ENCODE data around the gene VAV3.
"Not testable (repeated sequence)": the region's sequence is repeated elsewhere in the genome, so short reads cannot be mapped to it uniquely, and the experiment has no call there.

VAV3 gene

GRCh38 chr1:107894605-107895004, 70.4 kb downstream of the VAV3 start:
- DNase-seq (ENCODE audit: low read depth in 2 of 2), result no peak

- not testable (repeated sequence) for DNase-seq (ENCODE audit: low read depth in 2 of 2)
Measured at GRCh38 chr1:107893350-107893749, 71.6 kb downstream of the VAV3 start.

GRCh38 chr1:107889524-107889923, 75.5 kb downstream of the VAV3 start:
- no peak for DNase-seq (ENCODE audit: low read depth in 2 of 2)

- no peak for DNase-seq (ENCODE audit: low read depth in 2 of 2)
Measured at GRCh38 chr1:107883562-107883961, 81.4 kb downstream of the VAV3 start.

- DNase-seq (ENCODE audit: low read depth in 2 of 2), result no peak
Measured at GRCh38 chr1:107879927-107880326, 85.1 kb downstream of the VAV3 start.

- no peak for DNase-seq (ENCODE audit: low read depth in 2 of 2)
Measured at GRCh38 chr1:107879346-107879745, 85.6 kb downstream of the VAV3 start.

- no peak for DNase-seq (ENCODE audit: low read depth in 2 of 2)
Measured at GRCh38 chr1:107877745-107878144, 87.2 kb downstream of the VAV3 start.

GRCh38 chr1:107877092-107877491, 87.9 kb downstream of the VAV3 start:
- DNase-seq (ENCODE audit: low read depth in 2 of 2), result peak; percentile 68 to 73

GRCh38 chr1:107875689-107876088, 89.3 kb downstream of the VAV3 start:
- no peak for DNase-seq (ENCODE audit: low read depth in 2 of 2)

- DNase-seq (ENCODE audit: low read depth in 2 of 2), result no peak
Measured at GRCh38 chr1:107874221-107874620, 90.8 kb downstream of the VAV3 start.

GRCh38 chr1:107871687-107872395, 93.1 kb downstream of the VAV3 start:
- DNase-seq (ENCODE audit: low read depth in 2 of 2), result no peak

- no peak for DNase-seq (ENCODE audit: low read depth in 2 of 2)
Measured at GRCh38 chr1:107871259-107871658, 93.7 kb downstream of the VAV3 start.

GRCh38 chr1:107870696-107871095, 94.3 kb downstream of the VAV3 start:
- DNase-seq (ENCODE audit: low read depth in 2 of 2), result peak; percentile 44 to 46

- no peak for DNase-seq (ENCODE audit: low read depth in 2 of 2)
Measured at GRCh38 chr1:107867897-107868296, 97.1 kb downstream of the VAV3 start.

GRCh38 chr1:107867422-107867821, 97.6 kb downstream of the VAV3 start:
- DNase-seq (ENCODE audit: low read depth in 2 of 2), result no peak

GRCh38 chr1:107866870-107867269, 98.1 kb downstream of the VAV3 start:
- DNase-seq (ENCODE audit: low read depth in 2 of 2), result no peak

- no peak for DNase-seq (ENCODE audit: low read depth in 2 of 2)
Measured at GRCh38 chr1:107865627-107866026, 99.4 kb downstream of the VAV3 start.

GRCh38 chr1:107863342-107863741, 101.6 kb downstream of the VAV3 start:
- no peak for DNase-seq (ENCODE audit: low read depth in 2 of 2)

GRCh38 chr1:107862064-107862463, 102.9 kb downstream of the VAV3 start:
- no peak for DNase-seq (ENCODE audit: low read depth in 2 of 2)

- DNase-seq (ENCODE audit: low read depth in 2 of 2), result no peak
Measured at GRCh38 chr1:107858323-107858722, 106.7 kb downstream of the VAV3 start.

- no peak for DNase-seq (ENCODE audit: low read depth in 2 of 2)
Measured at GRCh38 chr1:107851418-107851817, 113.6 kb downstream of the VAV3 start.

GRCh38 chr1:107844541-107845194, 120.3 kb downstream of the VAV3 start:
- DNase-seq (ENCODE audit: low read depth in 2 of 2), result not testable (repeated sequence)

- DNase-seq (ENCODE audit: low read depth in 2 of 2), result no peak
Measured at GRCh38 chr1:107843989-107844388, 121.0 kb downstream of the VAV3 start.

GRCh38 chr1:107842241-107842640, 122.7 kb downstream of the VAV3 start:
- no peak for DNase-seq (ENCODE audit: low read depth in 2 of 2)
